Kidney (tissue), 14 donors: ENCODE measurements around the gene REEP1. TPM values are rescaled to one million over a fixed set of nuclear protein-coding genes. Genes with fewer than 3 reads are reported as not detected.

Experiments
- DNase-seq, 5 donors: peaks; one replicate each; pipeline ENCODE4 v3.0.0-alpha.2; 2013 to 2020
- FAIRE-seq: peaks from 2 replicates; lab custom pipeline; 2012; peaks lifted over from hg19 to GRCh38; lab: Jason Lieb, UNC
- H3K27ac ChIP-seq, 2 donors: one replicate each; pipeline ENCODE4 v1.7.0; 2013; ENCODE audit warnings: low read depth in 2 of 2, low read length in 2 of 2, inconsistent platforms in 1 of 2
- H3K27me3 ChIP-seq: one replicate; pipeline ENCODE4 v1.7.1; 2013; ENCODE audit warnings: low read length, inconsistent platforms; ENCODE audit not compliant: control insufficient read depth, insufficient read depth
- H3K36me3 ChIP-seq, 3 donors: one replicate each; pipeline versions ENCODE4 v1.7.0 to v1.7.1; 2013; ENCODE audit warnings: low read length in 3 of 3, control low read depth in 1 of 3, inconsistent platforms in 1 of 3; ENCODE audit not compliant: insufficient read depth in 3 of 3, control insufficient read depth in 2 of 3
- H3K4me1 ChIP-seq, 3 donors: one replicate each; pipeline versions ENCODE4 v1.7.0 to v1.7.1; 2013; ENCODE audit warnings: low read length in 3 of 3, inconsistent platforms in 1 of 3, low read depth in 1 of 3; ENCODE audit not compliant: control insufficient read depth in 2 of 3, insufficient read depth in 2 of 3
- H3K4me3 ChIP-seq, 3 donors: one replicate each; pipeline versions ENCODE4 v1.7.0 to v1.8.1; 2013; ENCODE audit warnings: low read length in 3 of 3, control low read depth in 1 of 3, inconsistent platforms in 1 of 3
- H3K9ac ChIP-seq, 3 donors: one replicate each; pipeline versions ENCODE4 v1.7.0 to v1.7.1; 2013; ENCODE audit warnings: low read length in 3 of 3, control low read depth in 1 of 3, inconsistent platforms in 1 of 3
- H3K9me3 ChIP-seq, 3 donors: one replicate each; pipeline versions ENCODE4 v1.7.0 to v1.7.1; 2013; ENCODE audit warnings: low read length in 3 of 3, control low read depth in 1 of 3, inconsistent platforms in 1 of 3; ENCODE audit not compliant: control insufficient read depth in 2 of 3, insufficient read depth in 1 of 3
- CTCF ChIP-seq: IDR thresholded peaks from 3 replicates; pipeline ENCODE4 v1.5.1; 2012; ENCODE audit warnings: mild to moderate bottlenecking, moderate library complexity, borderline replicate concordance; ENCODE audit not compliant: insufficient read depth; ENCODE audit errors: extremely low read depth
- intact Hi-C: fragments of 100-400 bp; cut with DNase I; formaldehyde crosslinking; loops from one replicate; pipeline ENCODE4 v1.11.1; 2022
- polyA plus RNA-seq: library from polyadenylated mRNA; stranded (reverse); fragments of 350-450 nt; fragmentation: Illumina TruSeq; extraction: RNeasy Lipid Tissue Mini Kit (QIAGEN cat#74804); gene quantifications from one replicate; pipeline ENCODE4 v1.2.3, GENCODE V29; 2014; ENCODE audit warnings: low read depth, low replicate concordance; ENCODE audit not compliant: insufficient read depth
- total RNA-seq: library from RNA; stranded (reverse); fragmentation: NEBNext Ultra II Directional; extraction: Animal tissue kit (Norgen Biotek cat#: 25700); gene quantifications from one replicate; pipeline ENCODE4 v1.2.1, GENCODE V29; 2021
- donor health status: control.
- donor health status: control.
- donor health status: control.
- donor health status: control.
- donor health status: control.
- donor health status: DM: yes; HTN: yes; CAD: no.
- donor health status: Normal renal cell carcinoma (clear cell type).

REEP1 gene
- total and polyA plus RNA-seq, 2 donors from 2014 or later, result 3.3 to 4.3 TPM

GRCh38 chr2:86358957-86359356 is 21.5 kb upstream of the REEP1 start:
- no peaks in the 10 kb centered on the region for H3K36me3 ChIP-seq
- FAIRE-seq, result no peak
- DNase-seq, result no peak
- H3K4me3 ChIP-seq, result no peak overlapping the region
- H3K4me1 ChIP-seq, result peaks cover 0 to 4% (median 0%) of the 10 kb centered on the region in 3 donors
- H3K9me3 ChIP-seq, result no peaks in the 10 kb centered on the region
- no peak overlapping the region for H3K9ac ChIP-seq
- H3K27me3 ChIP-seq, result no peaks in the 10 kb centered on the region
- TF ChIP-seq CTCF, result no peak
- no peak overlapping the region for H3K27ac ChIP-seq
- intact Hi-C loops, result no loop called here

- no peak for TF ChIP-seq CTCF
These were observed 20.1 kb upstream of the REEP1 start for GRCh38 chr2:86357392-86357963.

GRCh38 chr2:86352727-86353221 is 15.3 kb upstream of the REEP1 start:
- H3K4me3 ChIP-seq, result no peak overlapping the region
- FAIRE-seq, result no peak
- no peaks in the 10 kb centered on the region for H3K27me3 ChIP-seq
- H3K27ac ChIP-seq, result no peak overlapping the region
- no peaks in the 10 kb centered on the region for H3K36me3 ChIP-seq
- TF ChIP-seq CTCF, result no peak
- H3K9me3 ChIP-seq, result no peaks in the 10 kb centered on the region
- intact Hi-C loops, result no loop called here
- DNase-seq, result no peak
- H3K4me1 ChIP-seq, result peaks cover 0 to 3% (median 2%) of the 10 kb centered on the region in 3 donors
- no peak overlapping the region for H3K9ac ChIP-seq

More at GRCh38 chr2:86357392-86357963, 20.1 kb upstream of the REEP1 start:
- DNase-seq (no peak), FAIRE-seq (no peak)
- Histone ChIP-seq H3K27ac (no peak overlapping the region), H3K27me3 (no peaks in the 10 kb centered on the region), H3K4me1 (peaks cover 0 to 4% (median 0%) of the 10 kb centered on the region in 3 donors), H3K9ac (no peak overlapping the region), H3K36me3 (no peaks in the 10 kb centered on the region), H3K9me3 (no peaks in the 10 kb centered on the region), H3K4me3 (no peak overlapping the region)
- intact Hi-C loops, result no loop called here
